Activated naive CD4-positive, alpha-beta T cell treated with anti-CD3 and anti-CD28 coated beads, Interleukin-2, amount 50 U/mL, for 72 hours (primary cell): Measurements from ENCODE around the gene NOX5. TPM values are rescaled to one million over a fixed set of nuclear protein-coding genes. Genes with fewer than 3 reads are reported as not detected.

Experiments used
- ATAC-seq, 2 donors: fragments of 150-1000 bp; cut with Tn5 transposase; 2 replicates each; pipeline ENCODE4 v1.10.0; 2021; ENCODE audit warnings: mild to moderate bottlenecking in 2 of 2, moderate library complexity in 2 of 2
- DNase-seq, 2 donors: peaks; one replicate each; pipeline ENCODE4 v3.0.0; 2021 to 2022; ENCODE audit warnings: low spot score in 2 of 2
- H3K27ac Mint-ChIP-seq, 2 donors: one replicate each; pipeline ENCODE4 v1.8.0; 2022; ENCODE audit warnings: mild to moderate bottlenecking in 2 of 2, mixed read lengths in 2 of 2
- H3K36me3 Mint-ChIP-seq, 2 donors: one replicate each; pipeline ENCODE4 v1.8.0; 2022; ENCODE audit warnings: mixed read lengths in 2 of 2
- H3K9me3 Mint-ChIP-seq, 2 donors: one replicate each; pipeline ENCODE4 v1.8.0; 2022; ENCODE audit warnings: mixed read lengths in 2 of 2
- total RNA-seq, 2 donors: library from RNA; stranded (reverse); gene quantifications; one replicate each; pipeline ENCODE4 v1.2.3, GENCODE V29; 2022

Gene NOX5
- total RNA-seq, 2 donors from 2014 or later = 0.23 TPM; not detected in 1

DNA sequence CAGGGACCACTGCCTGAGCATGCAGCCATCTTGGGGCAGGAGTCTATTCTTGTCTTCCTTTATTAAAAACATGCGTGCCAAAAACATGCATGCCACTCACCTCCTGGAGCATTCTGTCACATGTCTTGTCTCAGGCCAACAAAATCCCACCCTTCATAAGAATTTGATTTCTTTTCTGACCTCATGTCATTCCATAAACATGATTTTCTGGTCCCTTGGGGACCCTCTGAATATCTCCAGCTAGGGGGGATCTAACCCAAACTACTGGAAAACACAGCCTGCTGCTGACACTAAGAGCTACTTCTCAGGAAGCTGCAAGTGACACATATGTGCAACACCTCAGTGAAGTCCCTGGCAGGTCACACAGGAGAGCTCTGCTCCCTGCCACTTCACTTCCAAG is 26.8 kb upstream of the NOX5 start:
- H3K27ac Mint-ChIP-seq = no peak overlapping the region
- no peaks in the 10 kb centered on the region for H3K9me3 Mint-ChIP-seq
- no peaks in the 10 kb centered on the region for H3K36me3 Mint-ChIP-seq
- DNase-seq = no peak
- ATAC-seq = no peak

DNA sequence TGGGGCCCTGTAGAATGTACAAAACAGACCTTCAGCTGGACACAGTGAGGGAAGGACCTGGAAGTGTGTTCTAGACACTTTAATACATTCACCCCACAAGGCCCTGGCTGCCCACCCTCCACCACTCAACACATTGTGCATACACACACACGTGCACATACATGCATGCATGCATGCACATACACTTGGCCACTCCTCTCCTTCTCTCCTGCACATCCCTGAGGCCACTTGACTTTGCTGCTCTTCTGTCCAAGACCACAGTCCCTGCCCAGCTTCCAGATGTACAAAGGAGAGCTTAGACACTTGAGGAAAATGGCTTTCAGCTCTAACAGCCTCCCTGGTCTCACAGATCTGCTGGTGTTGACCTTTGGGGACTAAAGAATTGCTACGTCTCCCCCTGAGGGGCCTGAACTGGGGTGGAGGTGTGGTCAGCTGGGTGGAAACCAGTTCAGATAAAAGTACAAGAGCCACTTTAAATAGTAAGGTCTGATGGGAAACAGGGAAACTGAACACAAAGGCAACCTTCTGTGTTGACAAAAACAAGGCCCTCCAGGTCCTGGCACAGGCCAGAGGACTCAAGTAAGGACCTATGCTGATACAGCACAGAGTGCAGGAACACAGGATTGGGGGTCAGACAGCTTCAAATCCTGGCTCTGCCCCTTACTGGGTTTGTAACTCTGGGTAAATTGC is 24.8 kb upstream of the NOX5 start:
- ATAC-seq (no peak), DNase-seq (no peak)
- H3K27ac Mint-ChIP-seq = no peak overlapping the region
- no peaks in the 10 kb centered on the region for H3K36me3 Mint-ChIP-seq
- no peaks in the 10 kb centered on the region for H3K9me3 Mint-ChIP-seq

GRCh38 chr15:68990231-68990991 is 24.1 kb upstream of the NOX5 start:
- H3K36me3 Mint-ChIP-seq = no peaks in the 10 kb centered on the region
- ATAC-seq (peak in 1 of 2 donors; percentile 31), DNase-seq (no peak)
- H3K27ac Mint-ChIP-seq = no peak overlapping the region
- no peaks in the 10 kb centered on the region for H3K9me3 Mint-ChIP-seq

GRCh38 chr15:68990992-68991500 is 23.4 kb upstream of the NOX5 start:
- ATAC-seq (no peak), DNase-seq (no peak)
- Mint-ChIP-seq H3K9me3 (no peaks in the 10 kb centered on the region), H3K27ac (no peak overlapping the region), H3K36me3 (no peaks in the 10 kb centered on the region)

- peak overlapping the region in 1 of 2 donors; percentile 39 for H3K27ac Mint-ChIP-seq
- no peaks in the 10 kb centered on the region for H3K36me3 Mint-ChIP-seq
- ATAC-seq (no peak), DNase-seq (no peak)
- no peaks in the 10 kb centered on the region for H3K9me3 Mint-ChIP-seq
Observed at GRCh38 chr15:68991723-68992122, 22.8 kb upstream of the NOX5 start.

DNA sequence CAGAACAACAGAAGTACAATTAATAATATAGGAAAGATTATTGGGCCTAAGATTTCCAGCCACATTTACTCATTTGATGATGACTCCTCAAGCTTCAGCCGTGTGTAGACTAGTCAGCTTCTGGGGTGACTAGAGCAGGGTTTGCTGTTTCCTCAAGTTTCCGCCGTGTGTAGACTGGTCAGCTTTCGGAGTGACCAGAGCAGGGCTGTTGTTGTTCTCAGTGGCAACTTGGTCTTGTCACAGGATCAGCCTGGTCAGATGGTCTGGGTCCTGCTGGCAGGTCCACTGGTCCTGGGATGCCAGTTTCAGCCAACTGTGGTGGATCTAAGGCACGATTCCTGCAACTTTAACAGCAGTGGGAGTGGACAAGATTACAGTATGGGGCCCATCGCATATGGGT is 21.8 kb upstream of the NOX5 start:
- DNase-seq (no peak), ATAC-seq (no peak)
- Mint-ChIP-seq H3K9me3 (no peaks in the 10 kb centered on the region), H3K36me3 (no peaks in the 10 kb centered on the region), H3K27ac (no peak overlapping the region)

- H3K36me3 Mint-ChIP-seq = no peaks in the 10 kb centered on the region
- no peaks in the 10 kb centered on the region for H3K9me3 Mint-ChIP-seq
- no peak for DNase-seq
- ATAC-seq = no peak
- no peak overlapping the region for H3K27ac Mint-ChIP-seq
Observed at GRCh38 chr15:68993276-68993675, 21.2 kb upstream of the NOX5 start.

DNA sequence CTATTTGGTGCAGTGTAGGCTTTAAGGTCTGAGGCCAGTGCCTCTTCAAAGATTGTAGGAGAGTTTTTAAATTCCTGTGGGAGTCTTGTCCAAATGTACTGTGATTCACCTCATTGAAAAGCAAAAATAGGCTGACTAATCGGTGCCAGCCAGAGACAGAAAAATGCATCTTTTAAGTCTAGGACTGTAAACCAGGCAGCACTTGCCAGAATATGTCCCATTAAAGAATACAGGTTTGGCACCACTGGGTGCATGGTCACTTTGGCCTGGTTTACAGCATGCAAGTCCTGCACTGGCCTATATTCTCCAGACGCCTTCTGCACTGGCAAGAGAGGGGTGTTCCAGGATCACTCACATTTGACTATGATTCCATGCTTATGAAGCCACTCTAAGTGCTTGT is 20.3 kb upstream of the NOX5 start:
- Mint-ChIP-seq H3K27ac (no peak overlapping the region), H3K9me3 (no peaks in the 10 kb centered on the region), H3K36me3 (no peaks in the 10 kb centered on the region)
- DNase-seq = no peak
- no peak for ATAC-seq

- H3K36me3 Mint-ChIP-seq = no peaks in the 10 kb centered on the region
- H3K9me3 Mint-ChIP-seq = no peaks in the 10 kb centered on the region
- no peak for ATAC-seq
- no peak overlapping the region for H3K27ac Mint-ChIP-seq
- no peak for DNase-seq
Observed at GRCh38 chr15:68994981-68995761, 19.3 kb upstream of the NOX5 start.

DNA sequence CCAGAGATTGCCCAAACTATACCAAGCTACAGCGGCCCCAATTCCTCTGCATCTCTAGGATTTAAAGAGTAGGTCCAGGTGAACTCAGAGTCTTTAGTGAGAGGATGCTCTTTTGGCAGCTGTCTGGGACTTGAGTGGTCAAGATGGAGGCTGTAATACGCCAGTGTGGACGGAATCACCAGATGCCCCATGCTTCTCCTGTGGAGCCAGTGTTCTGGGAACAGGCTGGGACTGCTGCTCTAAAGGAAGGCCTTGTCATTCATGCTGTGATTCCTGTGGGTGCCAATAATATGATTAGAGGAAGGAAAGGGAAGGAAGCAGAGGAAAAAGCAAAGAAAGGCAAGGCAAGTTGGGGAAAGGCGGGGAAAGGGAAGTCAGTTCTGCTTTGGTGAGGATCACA is 17.4 kb upstream of the NOX5 start:
- Mint-ChIP-seq H3K27ac (peak overlapping the region in 1 of 2 donors; percentile 37), H3K36me3 (peaks cover 0 to 1% of the 10 kb centered on the region in 2 donors), H3K9me3 (no peaks in the 10 kb centered on the region)
- no peak for ATAC-seq
- DNase-seq = no peak

GRCh38 chr15:68997930-68998777 is 16.3 kb upstream of the NOX5 start:
- peaks cover 0 to 6% of the 10 kb centered on the region in 2 donors for H3K36me3 Mint-ChIP-seq
- no peak overlapping the region for H3K27ac Mint-ChIP-seq
- DNase-seq (no peak), ATAC-seq (no peak)
- H3K9me3 Mint-ChIP-seq = no peaks in the 10 kb centered on the region

GRCh38 chr15:68999091-68999490 is 15.4 kb upstream of the NOX5 start:
- Mint-ChIP-seq H3K27ac (no peak overlapping the region), H3K9me3 (no peaks in the 10 kb centered on the region), H3K36me3 (peaks cover 0 to 6% of the 10 kb centered on the region in 2 donors)
- DNase-seq (no peak), ATAC-seq (no peak)

GRCh38 chr15:69000091-69000490 is 14.4 kb upstream of the NOX5 start:
- DNase-seq (no peak), ATAC-seq (no peak)
- Mint-ChIP-seq H3K27ac (no peak overlapping the region), H3K9me3 (peaks cover 0 to 3% of the 10 kb centered on the region in 2 donors), H3K36me3 (peaks cover 0 to 6% of the 10 kb centered on the region in 2 donors)

- no peak for ATAC-seq
- Mint-ChIP-seq H3K36me3 (peaks cover 0 to 6% of the 10 kb centered on the region in 2 donors), H3K27ac (no peak overlapping the region), H3K9me3 (peaks cover 7 to 11% of the 10 kb centered on the region in 2 donors)
- no peak for DNase-seq
Observed at GRCh38 chr15:69000725-69001503, 13.6 kb upstream of the NOX5 start.

GRCh38 chr15:69002783-69003182 is 11.7 kb upstream of the NOX5 start:
- ATAC-seq = no peak

More at GRCh38 chr15:69002783-69003182, 11.7 kb upstream of the NOX5 start:
- Mint-ChIP-seq H3K9me3 (peaks cover 11 to 15% of the 10 kb centered on the region in 2 donors), H3K27ac (no peak overlapping the region), H3K36me3 (peaks cover 5 to 10% of the 10 kb centered on the region in 2 donors)
- DNase-seq = no peak
